Endothelial cell of umbilical vein (primary cell): ENCODE data around the gene RPS2. TPM values are rescaled to one million over a fixed set of nuclear protein-coding genes. Genes with fewer than 3 reads are reported as not detected.
"Not testable (repeated sequence)": the region's sequence is repeated elsewhere in the genome, so short reads cannot be mapped to it uniquely, and the experiment has no call there.

ENCODE experiments used
- BruUV-seq: library from RNA; stranded (reverse); fragments of 400-500 nt; replicated peaks from 2 replicates; lab custom pipeline; 2021; lab: Mats Ljungman, UMichigan
- CTCF ChIA-PET: fragments of 300-600, 350-600 bp; sonication (Branson Sonifier 250); formaldehyde crosslinking; loops from one replicate; lab custom pipeline; 2021; ENCODE audit warnings: antibody characterized with exemption, inconsistent platforms; lab: Charles Lee
- POLR2A ChIA-PET: fragments of 300-600, 350-600 bp; sonication (Branson Sonifier 250); formaldehyde crosslinking; loops from one replicate; lab custom pipeline; 2021; ENCODE audit warnings: antibody characterized with exemption, inconsistent platforms; lab: Charles Lee
- DNase-seq: peaks from one replicate; pipeline ENCODE4 v3.0.0-alpha.2; 2011; ENCODE audit warnings: low read depth, low spot score
- FAIRE-seq: peaks from 2 replicates; lab custom pipeline; 2011; peaks lifted over from hg19 to GRCh38; lab: Jason Lieb, UNC
- H2AFZ ChIP-seq: 2 replicates; pipeline ENCODE4 v1.6.0; 2012; ENCODE audit warnings: low read depth, low read length, control low read depth, inconsistent platforms
- H3K27ac ChIP-seq: 2 replicates; pipeline ENCODE4 v1.5.1; 2011; ENCODE audit warnings: low read depth, mild to moderate bottlenecking, control low read depth, low read length, moderate library complexity; ENCODE audit not compliant: insufficient read depth
- H3K27me3 ChIP-seq, 2 experiments: 2 replicates each; pipeline versions ENCODE4 v1.6.0 to v1.6.1; 2011; ENCODE audit warnings: low read length in 2 of 2, mixed read lengths in 1 of 2; ENCODE audit not compliant: control insufficient read depth in 2 of 2, insufficient read depth in 2 of 2
- H3K36me3 ChIP-seq, 2 experiments: 2 replicates in 1 of 2; 3 replicates in 1 of 2; pipeline ENCODE4 v1.5.1; 2011; ENCODE audit warnings: low read length in 2 of 2, mild to moderate bottlenecking in 1 of 2, moderate library complexity in 1 of 2; ENCODE audit not compliant: control insufficient read depth in 2 of 2, insufficient read depth in 2 of 2; ENCODE audit errors: extremely low read depth in 1 of 2
- H3K4me1 ChIP-seq: 3 replicates; pipeline ENCODE4 v1.5.1; 2011; ENCODE audit warnings: mild to moderate bottlenecking, low read length; ENCODE audit not compliant: control insufficient read depth, insufficient read depth; ENCODE audit errors: extremely low read depth
- H3K4me2 ChIP-seq: 2 replicates; pipeline ENCODE4 v1.6.1; 2011; ENCODE audit warnings: low read length, control low read depth, mixed read lengths; ENCODE audit not compliant: insufficient read depth
- H3K4me3 ChIP-seq, 3 experiments: fragments of 200-600 bp in 1 of 3; sonication (generic), shearing (Covaris generic) in 1 of 3; replicated peaks in 1 of 3; 2 replicates each; pipeline ENCODE4 v1.5.1; 2011 to 2016; ENCODE audit warnings: control low read depth in 3 of 3, low read length in 3 of 3, mild to moderate bottlenecking in 2 of 3, inconsistent platforms in 1 of 3, low read depth in 1 of 3, moderate library complexity in 1 of 3; ENCODE audit not compliant: insufficient read depth in 1 of 3
- H3K79me2 ChIP-seq: 2 replicates; pipeline ENCODE4 v1.6.0; 2012; ENCODE audit warnings: low read length, inconsistent platforms; ENCODE audit not compliant: control insufficient read depth, insufficient read depth
- H3K9ac ChIP-seq: replicated peaks from 2 replicates; pipeline ENCODE3; 2011; ENCODE audit warnings: low read length, control low read depth; ENCODE audit not compliant: insufficient read depth; ENCODE audit errors: extremely low read depth
- H3K9me1 ChIP-seq: replicated peaks from 3 replicates; pipeline ENCODE4 v1.6.0; 2011; ENCODE audit warnings: mild to moderate bottlenecking, low read length; ENCODE audit not compliant: control insufficient read depth, insufficient read depth; ENCODE audit errors: extremely low read depth
- H3K9me3 ChIP-seq: replicated peaks from 2 replicates; pipeline ENCODE4 v1.5.1; 2012; ENCODE audit warnings: low read length, inconsistent platforms; ENCODE audit not compliant: control insufficient read depth, insufficient read depth
- H4K20me1 ChIP-seq: replicated peaks from 2 replicates; pipeline ENCODE3; 2011; ENCODE audit warnings: mild to moderate bottlenecking, low read length; ENCODE audit not compliant: control insufficient read depth, insufficient read depth; ENCODE audit errors: extremely low read depth
- CTCF ChIP-seq, 2 donors: IDR thresholded peaks; 1 replicate in 1 of 2; 2 replicates in 1 of 2; pipeline ENCODE4 v1.5.1; 2011; ENCODE audit warnings: low read length in 2 of 2, mild to moderate bottlenecking in 2 of 2, moderate library complexity in 2 of 2, control low read depth in 1 of 2, inconsistent platforms in 1 of 2, low read depth in 1 of 2; ENCODE audit not compliant: insufficient read depth in 1 of 2; ENCODE audit errors: extremely low read depth in 1 of 2
- MYC ChIP-seq: IDR thresholded peaks from one replicate; pipeline ENCODE4 v1.6.1; 2011; ENCODE audit warnings: mild to moderate bottlenecking, low read depth, low read length
- POLR2A ChIP-seq: IDR thresholded peaks from 2 replicates; pipeline ENCODE4 v1.6.1; 2012; ENCODE audit warnings: low read depth, mild to moderate bottlenecking, control low read depth, low read length
- POLR2AphosphoS5 ChIP-seq: IDR thresholded peaks from 2 replicates; pipeline ENCODE4 v1.6.1; 2012; ENCODE audit warnings: low read depth, mild to moderate bottlenecking, control low read depth, low read length, moderate library complexity; ENCODE audit not compliant: insufficient read depth
- dilution Hi-C: fragments of 300-500 bp; cut with MboI; formaldehyde crosslinking; loops from one replicate; pipeline ENCODE4 v1.15.0; 2019; ENCODE audit warnings: low sequenced_read_pairs; ENCODE audit not compliant: extremely low pct_ligation_motif_present
- intact Hi-C: fragments of 100-400 bp; cut with micrococcal nuclease; formaldehyde crosslinking; loops from one replicate; pipeline ENCODE4 v1.10.0; 2022
- polyA plus RNA-seq, 4 experiments: library from polyadenylated mRNA; depleted of rRNA in 3 of 4; stranded (reverse) in 3 of 4; unstranded in 1 of 4; fragments of >200 nt; gene quantifications; 2 replicates each; pipeline versions ENCODE4 v1.2.1 to v1.2.3, GENCODE V29; 2011 to 2012; ENCODE audit warnings: missing spikeins in 1 of 4
- total RNA-seq: library from RNA; stranded (reverse); gene quantifications from 2 replicates; pipeline ENCODE4 v1.2.3, GENCODE V29; 2021

Gene RPS2
- total and polyA plus RNA-seq, 2 donors (not counting 3 experiments of a cell fraction or from before 2014, with no cell fraction given), result 2,793 to 9,021 TPM

- BruUV-seq, result no TSS peak
- FAIRE-seq, result peak; percentile 44
- Histone ChIP-seq H3K79me2 (peaks cover 50% of the 10 kb centered on the region), H2AFZ (no peak overlapping the region), H3K9me3 (no peaks in the 10 kb centered on the region), H3K9ac (peak overlapping the region; percentile 92), H4K20me1 (no peaks in the 10 kb centered on the region), H3K27ac (peak overlapping the region; percentile 65), H3K36me3 (peaks cover 8 to 17% of the 10 kb centered on the region in 2 experiments), H3K27me3 (no peaks in the 10 kb centered on the region), H3K9me1 (no peaks in the 10 kb centered on the region), H3K4me2 (peak overlapping the region; percentile 95), H3K4me1 (peaks cover 27% of the 10 kb centered on the region), H3K4me3 (peak overlapping the region; percentile 85 to 95 (median 89))
- intact Hi-C loops, result loop anchor here (2.0 kb wide), 1 partner anchor 45 kb away; the partner anchor contains the start of gene ZNF598
- POLR2A ChIA-PET, result interaction anchor here (0.6 to 1.4 kb wide), 10 partner anchors 8 to 543 kb away, joined by 3 to 11 read pairs (median 4); partner anchors contain the start of genes MSRB1, NUBP2, SPSB3 and TBL3
- peak; percentile 14 to 49 for TF ChIP-seq CTCF (IDR thresholded peaks at IDR 0.05; ENCODE audit: extremely low read depth in 1 of 2, insufficient read depth in 1 of 2, low read depth in 1 of 2, low read length in 2 of 2)
- no peak for TF ChIP-seq MYC
- peak; percentile 4 for TF ChIP-seq POLR2A
- TF ChIP-seq POLR2AphosphoS5, result peak; percentile 11
- CTCF ChIA-PET, result interaction anchor here (0.9 to 1.6 kb wide), 3 partner anchors 11 to 177 kb away, joined by 3 to 7 read pairs (median 3); no protein-coding TSS in a partner anchor
- DNase-seq, result peak; percentile 39
- dilution Hi-C loops, result no loop called here
These were observed 670 bp downstream of the RPS2 start for GRCh38 chr16:1963806-1964505.

- BruUV-seq, result TSS peak; percentile 48
- H3K27ac ChIP-seq, H3K9me3 ChIP-seq, dilution Hi-C loops, H3K9me1 ChIP-seq, H2AFZ ChIP-seq, POLR2A ChIA-PET, H3K27me3 ChIP-seq, FAIRE-seq, H4K20me1 ChIP-seq, intact Hi-C loops, DNase-seq: not testable (repeated sequence)
- Histone ChIP-seq H3K9ac (peak overlapping the region; percentile 92), H3K4me1 (peaks cover 27% of the 10 kb centered on the region), H3K79me2 (peaks cover 50% of the 10 kb centered on the region), H3K36me3 (peaks cover 8 to 17% of the 10 kb centered on the region in 2 experiments), H3K4me3 (peak overlapping the region in 2 of 3 experiments; percentile 89 to 95), H3K4me2 (peak overlapping the region; percentile 95)
- CTCF ChIA-PET, result interaction anchor here (2.2 kb wide), 1 partner anchor 178 kb away, joined by 9 read pairs; no protein-coding TSS in a partner anchor
These were observed 2.2 kb downstream of the RPS2 start for GRCh38 chr16:1962161-1963153.
